ENCODE data around the gene ACOT8. TPM values are rescaled to one million over a fixed set of nuclear protein-coding genes. Genes with fewer than 3 reads are reported as not detected.

ACOT8 gene
- total and polyA plus RNA-seq, 11 donors, result 22.5 to 57.8 (median 32.4) TPM

DNA sequence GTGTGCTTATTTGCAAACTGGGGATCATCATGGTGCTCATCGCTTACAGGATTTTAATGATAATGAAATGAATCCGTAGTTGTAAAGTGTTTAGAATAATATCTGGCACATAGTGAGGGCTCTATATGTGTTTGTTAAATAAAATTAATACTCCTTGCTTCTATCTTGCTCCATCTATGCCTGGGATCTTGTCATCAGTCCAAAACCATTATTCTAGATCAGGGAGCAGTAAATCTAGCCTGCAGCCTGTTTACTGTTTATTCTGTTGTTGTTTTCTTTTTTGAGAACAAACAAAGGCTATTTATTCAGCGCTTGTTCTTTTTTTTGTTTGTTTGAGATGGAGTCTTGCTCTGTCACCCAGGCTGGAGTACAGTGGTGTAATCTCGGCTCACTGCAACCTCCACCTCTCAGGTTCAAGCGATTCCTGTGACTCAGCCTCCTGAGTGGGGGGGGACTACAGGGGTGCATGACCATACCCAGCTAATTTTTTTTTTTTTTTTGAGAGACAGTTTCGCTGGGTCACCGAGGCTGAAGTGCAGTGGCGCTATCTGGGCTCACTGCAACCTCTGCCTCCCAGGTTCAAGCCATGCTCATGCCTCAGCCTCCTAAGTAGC lies 8.1 kb downstream of the ACOT8 start:
- TF ChIP-seq, protein P1, sequence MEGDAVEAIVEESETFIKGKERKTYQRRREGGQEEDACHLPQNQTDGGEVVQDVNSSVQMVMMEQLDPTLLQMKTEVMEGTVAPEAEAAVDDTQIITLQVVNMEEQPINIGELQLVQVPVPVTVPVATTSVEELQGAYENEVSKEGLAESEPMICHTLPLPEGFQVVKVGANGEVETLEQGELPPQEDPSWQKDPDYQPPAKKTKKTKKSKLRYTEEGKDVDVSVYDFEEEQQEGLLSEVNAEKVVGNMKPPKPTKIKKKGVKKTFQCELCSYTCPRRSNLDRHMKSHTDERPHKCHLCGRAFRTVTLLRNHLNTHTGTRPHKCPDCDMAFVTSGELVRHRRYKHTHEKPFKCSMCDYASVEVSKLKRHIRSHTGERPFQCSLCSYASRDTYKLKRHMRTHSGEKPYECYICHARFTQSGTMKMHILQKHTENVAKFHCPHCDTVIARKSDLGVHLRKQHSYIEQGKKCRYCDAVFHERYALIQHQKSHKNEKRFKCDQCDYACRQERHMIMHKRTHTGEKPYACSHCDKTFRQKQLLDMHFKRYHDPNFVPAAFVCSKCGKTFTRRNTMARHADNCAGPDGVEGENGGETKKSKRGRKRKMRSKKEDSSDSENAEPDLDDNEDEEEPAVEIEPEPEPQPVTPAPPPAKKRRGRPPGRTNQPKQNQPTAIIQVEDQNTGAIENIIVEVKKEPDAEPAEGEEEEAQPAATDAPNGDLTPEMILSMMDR (IDR thresholded peaks at IDR 0.05), result no peak
- no peak for TF ChIP-seq POLR2A (IDR thresholded peaks at IDR 0.05)
- WGBS, 4 donors, result 94 to 95% (median 94%) methylated on average over 8 of the region's 8 CpGs
- H3K9me3 ChIP-seq, result no peaks in the 10 kb centered on the region
- H3K36me3 ChIP-seq, result peaks cover 0 to 87% (median 77%) of the 10 kb centered on the region in 9 donors
- peaks cover 0 to 10% (median 2%) of the 10 kb centered on the region in 12 donors for H3K4me1 ChIP-seq
- intact Hi-C loops (cut with DNase I), result no loop called here
- DNase-seq, result no peak
- no peaks in the 10 kb centered on the region for H3K27me3 ChIP-seq
- ATAC-seq, result no peak
- no peak overlapping the region for H3K4me3 ChIP-seq
- H3K27ac ChIP-seq, result no peak overlapping the region

DNA sequence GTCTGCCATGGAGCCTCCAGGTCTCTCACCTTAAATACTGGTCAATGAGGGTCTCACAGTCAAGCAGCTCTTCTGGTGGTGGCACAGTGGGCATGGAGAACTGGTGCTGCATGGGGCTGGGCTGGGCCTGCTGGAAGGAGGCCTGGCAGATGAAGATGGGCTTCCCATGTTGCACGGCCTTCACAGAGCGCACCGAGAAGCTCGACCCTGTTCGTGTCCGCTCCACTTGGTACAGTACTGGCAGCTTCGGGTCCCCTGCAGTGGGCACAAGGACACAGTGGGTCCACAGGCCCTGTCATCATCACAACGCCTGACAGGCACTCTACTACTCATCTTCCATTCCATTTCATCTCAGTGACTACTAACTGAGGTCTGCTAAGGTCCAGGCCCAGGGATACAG lies 8.8 kb downstream of the ACOT8 start:
- ATAC-seq (no peak), DNase-seq (no peak)
- no peaks in the 10 kb centered on the region for H3K27me3 ChIP-seq
- H3K27ac ChIP-seq, result no peak overlapping the region
- H3K4me3 ChIP-seq, result no peak overlapping the region
- WGBS, 4 donors, result 93 to 98% (median 95%) methylated on average over 8 of the region's 8 CpGs
- peaks cover 0 to 88% (median 77%) of the 10 kb centered on the region in 9 donors for H3K36me3 ChIP-seq
- H3K4me1 ChIP-seq, result peaks cover 0 to 13% (median 3%) of the 10 kb centered on the region in 12 donors
- no peaks in the 10 kb centered on the region for H3K9me3 ChIP-seq
- TF ChIP-seq, protein P1 (IDR thresholded peaks at IDR 0.05), result no peak
- TF ChIP-seq POLR2A (IDR thresholded peaks at IDR 0.05), result no peak
- intact Hi-C loops (cut with DNase I), result no loop called here

DNA sequence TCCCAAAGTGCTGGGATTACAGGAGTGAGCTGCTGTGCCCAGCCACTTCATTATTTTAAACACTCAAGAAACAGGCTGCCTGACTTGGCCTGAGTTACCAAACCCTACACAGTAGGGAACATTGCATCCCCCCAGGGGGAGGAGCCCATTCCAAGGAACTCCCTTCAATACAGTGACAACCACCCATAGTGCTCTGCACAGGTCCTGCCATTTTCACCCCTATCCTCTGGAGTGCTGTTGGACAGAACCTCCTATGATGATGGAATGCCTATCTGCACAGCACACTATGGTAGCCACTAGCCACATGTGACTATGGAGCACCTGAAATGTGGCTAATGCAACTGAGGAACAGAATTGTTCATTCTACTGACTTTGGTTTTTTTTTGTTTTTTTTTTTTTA lies 11.7 kb downstream of the ACOT8 start:
- Histone ChIP-seq H3K27ac (peak overlapping the region in 1 of 12 donors; percentile 15), H3K36me3 (peaks cover 0 to 91% (median 85%) of the 10 kb centered on the region in 9 donors), H3K4me1 (peaks cover 0 to 29% (median 17%) of the 10 kb centered on the region in 12 donors), H3K9me3 (no peaks in the 10 kb centered on the region), H3K4me3 (no peak overlapping the region), H3K27me3 (no peaks in the 10 kb centered on the region)
- no peak for DNase-seq
- TF ChIP-seq POLR2A (IDR thresholded peaks at IDR 0.05), result no peak
- TF ChIP-seq, protein P1 (IDR thresholded peaks at IDR 0.05), result no peak
- intact Hi-C loops (cut with DNase I), result no loop called here
- no peak for ATAC-seq

DNA sequence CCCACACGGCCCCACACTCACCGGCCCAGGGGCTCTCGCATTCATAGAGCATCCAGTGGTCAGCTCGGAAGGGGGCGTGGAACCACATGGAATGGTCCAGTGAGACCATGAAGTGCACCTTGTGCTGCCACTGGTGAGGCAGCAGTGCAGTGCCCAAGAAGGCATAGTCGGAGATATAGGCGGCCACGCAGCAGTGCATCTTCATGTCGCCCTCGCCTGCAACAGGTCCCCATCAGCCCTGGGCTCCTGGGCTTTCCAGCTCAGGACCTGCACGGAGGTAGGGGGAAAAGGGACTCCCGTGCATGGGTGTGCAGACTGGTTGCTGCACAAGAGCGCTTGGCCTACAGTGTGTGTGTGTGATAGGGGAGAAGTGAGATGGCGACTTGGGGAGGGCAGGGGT lies 13.7 kb downstream of the ACOT8 start:
- peak in 1 of 4 donors; percentile 5 for ATAC-seq
- H3K27ac ChIP-seq, result peak overlapping the region in 2 of 12 donors; percentile 6 to 66
- H3K27me3 ChIP-seq, result no peaks in the 10 kb centered on the region
- WGBS, 4 donors, result 92 to 94% (median 92%) methylated on average over 12 to 14 of the region's 14 CpGs
- no peak for DNase-seq
- peaks cover 0 to 31% (median 17%) of the 10 kb centered on the region in 12 donors for H3K4me1 ChIP-seq
- no peak overlapping the region for H3K4me3 ChIP-seq
- H3K9me3 ChIP-seq, result no peaks in the 10 kb centered on the region
- intact Hi-C loops (cut with DNase I), result no loop called here
- peaks cover 0 to 100% (median 89%) of the 10 kb centered on the region in 9 donors for H3K36me3 ChIP-seq
- TF ChIP-seq POLR2A (IDR thresholded peaks at IDR 0.05), result no peak
- TF ChIP-seq, protein P1 (IDR thresholded peaks at IDR 0.05), result no peak

All from heart left ventricle (tissue), 16 donors.